Activated CD8-positive, alpha-beta memory T cell treated with anti-CD3 and anti-CD28 coated beads, Interleukin-2, amount 50 U/mL, for 48 hours (primary cell): ENCODE measurements around the gene ADAMTSL3.
"Not testable (repeated sequence)": the region's sequence is repeated elsewhere in the genome, so short reads cannot be mapped to it uniquely, and the experiment has no call there.

Source experiments
- DNase-seq: peaks from one replicate; pipeline ENCODE4 v3.0.0-alpha.2; 2020

ADAMTSL3 gene

GRCh38 chr15:83700082-83700481, 46.2 kb downstream of the ADAMTSL3 start:
- DNase-seq = no peak

- DNase-seq = not testable (repeated sequence)
Observed at GRCh38 chr15:83702314-83702713, 48.4 kb downstream of the ADAMTSL3 start.

GRCh38 chr15:83708328-83708727, 54.4 kb downstream of the ADAMTSL3 start:
- no peak for DNase-seq

GRCh38 chr15:83709241-83709640, 55.3 kb downstream of the ADAMTSL3 start:
- no peak for DNase-seq

GRCh38 chr15:83709811-83710210, 55.9 kb downstream of the ADAMTSL3 start:
- no peak for DNase-seq

- DNase-seq = no peak
Observed at GRCh38 chr15:83710452-83710851, 56.5 kb downstream of the ADAMTSL3 start.

GRCh38 chr15:83711236-83711635, 57.3 kb downstream of the ADAMTSL3 start:
- no peak for DNase-seq

GRCh38 chr15:83713242-83713641, 59.3 kb downstream of the ADAMTSL3 start:
- no peak for DNase-seq

GRCh38 chr15:83714939-83715628, 61.2 kb downstream of the ADAMTSL3 start:
- no peak for DNase-seq

- DNase-seq = no peak
Observed at GRCh38 chr15:83716605-83717004, 62.7 kb downstream of the ADAMTSL3 start.

GRCh38 chr15:83717010-83717409, 63.1 kb downstream of the ADAMTSL3 start:
- DNase-seq = no peak

GRCh38 chr15:83720468-83720867, 66.5 kb downstream of the ADAMTSL3 start:
- DNase-seq = no peak

- no peak for DNase-seq
Observed at GRCh38 chr15:83721031-83721430, 67.1 kb downstream of the ADAMTSL3 start.

- no peak for DNase-seq
Observed at GRCh38 chr15:83721981-83722380, 68.1 kb downstream of the ADAMTSL3 start.

- no peak for DNase-seq
Observed at GRCh38 chr15:83723216-83723615, 69.3 kb downstream of the ADAMTSL3 start.

- DNase-seq = no peak
Observed at GRCh38 chr15:83732196-83732595, 78.3 kb downstream of the ADAMTSL3 start.

- DNase-seq = no peak
Observed at GRCh38 chr15:83732770-83733169, 78.8 kb downstream of the ADAMTSL3 start.

GRCh38 chr15:83733206-83733605, 79.3 kb downstream of the ADAMTSL3 start:
- DNase-seq = no peak

- no peak for DNase-seq
Observed at GRCh38 chr15:83733691-83734090, 79.8 kb downstream of the ADAMTSL3 start.

GRCh38 chr15:83734487-83734886, 80.6 kb downstream of the ADAMTSL3 start:
- no peak for DNase-seq

GRCh38 chr15:83739629-83740028, 85.7 kb downstream of the ADAMTSL3 start:
- DNase-seq = no peak

GRCh38 chr15:83745771-83746170, 91.8 kb downstream of the ADAMTSL3 start:
- no peak for DNase-seq

- DNase-seq = no peak
Observed at GRCh38 chr15:83746231-83746630, 92.3 kb downstream of the ADAMTSL3 start.

GRCh38 chr15:83747050-83747717, 93.3 kb downstream of the ADAMTSL3 start:
- DNase-seq = no peak

GRCh38 chr15:83747718-83748110, 93.8 kb downstream of the ADAMTSL3 start:
- no peak for DNase-seq
